HL-60/S4 treated with phorbol 12-myristate 13-acetate at 8.2 ng/mL for 4 days and 3 days (cell line): ENCODE measurements around the gene RIC8B.

Source experiments
- in situ Hi-C: fragments of 300-500 bp; cut with MboI; formaldehyde crosslinking; loops from 2 replicates; pipeline ENCODE4 v1.15.0; 2022; ENCODE audit warnings: low sequenced_read_pairs

Gene RIC8B

GRCh38 chr12:106801167-106801708 lies 26.8 kb downstream of the RIC8B start:
- in situ Hi-C loops = no loop called here

GRCh38 chr12:106801830-106802533 lies 27.5 kb downstream of the RIC8B start:
- in situ Hi-C loops = no loop called here

GRCh38 chr12:106804668-106805067 lies 30.2 kb downstream of the RIC8B start:
- in situ Hi-C loops = no loop called here

GRCh38 chr12:106814714-106815113 lies 40.2 kb downstream of the RIC8B start:
- in situ Hi-C loops = no loop called here

GRCh38 chr12:106815741-106816140 lies 41.3 kb downstream of the RIC8B start:
- in situ Hi-C loops = no loop called here

- in situ Hi-C loops = no loop called here
Observed at GRCh38 chr12:106816231-106816630, 41.7 kb downstream of the RIC8B start.

- in situ Hi-C loops = no loop called here
Observed at GRCh38 chr12:106819991-106820390, 45.5 kb downstream of the RIC8B start.

- in situ Hi-C loops = no loop called here
Observed at GRCh38 chr12:106831699-106832098, 57.2 kb downstream of the RIC8B start.

GRCh38 chr12:106837782-106838181 lies 63.3 kb downstream of the RIC8B start:
- in situ Hi-C loops = no loop called here

GRCh38 chr12:106839333-106839732 lies 64.9 kb downstream of the RIC8B start:
- in situ Hi-C loops = no loop called here

GRCh38 chr12:106840243-106840642 lies 65.8 kb downstream of the RIC8B start:
- in situ Hi-C loops = no loop called here

- in situ Hi-C loops = no loop called here
Observed at GRCh38 chr12:106841510-106842302, 67.2 kb downstream of the RIC8B start.

- in situ Hi-C loops = no loop called here
Observed at GRCh38 chr12:106845902-106846301, 71.4 kb downstream of the RIC8B start.

- in situ Hi-C loops = no loop called here
Observed at GRCh38 chr12:106847861-106848260, 73.4 kb downstream of the RIC8B start.

- in situ Hi-C loops = no loop called here
Observed at GRCh38 chr12:106851306-106851705, 76.8 kb downstream of the RIC8B start.

GRCh38 chr12:106854723-106855122 lies 80.2 kb downstream of the RIC8B start:
- in situ Hi-C loops = no loop called here

- in situ Hi-C loops = no loop called here
Observed at GRCh38 chr12:106855221-106855758, 80.8 kb downstream of the RIC8B start.

- in situ Hi-C loops = no loop called here
Observed at GRCh38 chr12:106861984-106862916, 87.8 kb downstream of the RIC8B start.

GRCh38 chr12:106863189-106863588 lies 88.7 kb downstream of the RIC8B start:
- in situ Hi-C loops = no loop called here

- in situ Hi-C loops = no loop called here
Observed at GRCh38 chr12:106865683-106866082, 91.2 kb downstream of the RIC8B start.
